Inferior parietal cortex (tissue), 1 donor: ENCODE results near the gene CKAP2L.

Experiments
- DNase-seq: peaks from one replicate; pipeline ENCODE4 v3.0.0-alpha.2; 2016; ENCODE audit errors: extremely low spot score

The CKAP2L gene

DNA sequence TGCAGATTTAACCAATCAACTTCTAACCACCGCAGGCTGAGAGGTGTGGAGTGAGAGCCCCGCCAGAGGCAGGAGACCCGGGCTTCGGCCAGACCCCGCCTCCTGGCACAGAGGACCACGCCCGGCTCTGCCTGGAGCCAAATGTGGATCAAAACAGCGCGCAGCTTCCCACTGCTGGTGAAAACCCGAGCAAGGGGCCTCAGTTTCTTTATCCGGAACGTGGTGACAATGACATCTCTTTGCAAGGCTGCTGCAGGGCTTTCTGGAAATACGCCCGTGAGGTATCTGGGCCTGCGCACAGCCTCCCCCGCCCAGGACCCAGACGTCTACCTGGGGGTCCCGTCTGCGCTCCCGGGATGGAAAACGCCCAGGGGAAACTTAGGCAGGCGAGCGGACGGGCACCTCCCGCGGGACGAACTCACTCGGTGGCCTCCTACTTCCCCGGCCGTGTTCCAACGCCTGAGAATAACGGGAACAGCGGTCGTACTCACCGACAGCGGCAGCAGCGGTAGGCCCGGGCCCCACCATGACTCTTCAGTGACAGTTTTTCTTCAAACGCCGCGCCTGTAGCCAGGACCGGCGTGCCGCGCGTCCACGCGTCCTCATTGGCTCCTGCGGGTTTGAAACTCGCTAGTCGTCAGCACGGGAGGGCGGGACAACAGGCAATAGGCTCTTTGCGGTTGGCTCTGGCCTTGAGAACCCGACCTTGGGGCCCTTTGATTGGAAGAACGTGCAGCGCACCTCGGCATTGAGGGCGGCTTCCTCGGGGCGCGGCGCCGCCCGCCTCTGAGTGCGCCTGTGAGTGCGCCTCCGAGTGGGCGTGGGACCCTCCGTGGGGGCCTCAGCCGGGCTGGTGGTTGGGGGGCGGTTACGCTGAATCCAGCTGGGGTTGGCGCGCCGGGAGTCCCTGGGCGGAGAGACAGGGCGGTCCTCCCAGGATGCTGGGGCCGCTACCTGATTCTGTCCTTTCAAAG is at the start of gene CKAP2L:
Gene CKAP2L, minus strand, starts transcription at position 539 of the 974 bp plus-strand sequence. Its CDS starts 11 bp downstream, at position 528.
- DNase-seq: peak; percentile 97

DNA sequence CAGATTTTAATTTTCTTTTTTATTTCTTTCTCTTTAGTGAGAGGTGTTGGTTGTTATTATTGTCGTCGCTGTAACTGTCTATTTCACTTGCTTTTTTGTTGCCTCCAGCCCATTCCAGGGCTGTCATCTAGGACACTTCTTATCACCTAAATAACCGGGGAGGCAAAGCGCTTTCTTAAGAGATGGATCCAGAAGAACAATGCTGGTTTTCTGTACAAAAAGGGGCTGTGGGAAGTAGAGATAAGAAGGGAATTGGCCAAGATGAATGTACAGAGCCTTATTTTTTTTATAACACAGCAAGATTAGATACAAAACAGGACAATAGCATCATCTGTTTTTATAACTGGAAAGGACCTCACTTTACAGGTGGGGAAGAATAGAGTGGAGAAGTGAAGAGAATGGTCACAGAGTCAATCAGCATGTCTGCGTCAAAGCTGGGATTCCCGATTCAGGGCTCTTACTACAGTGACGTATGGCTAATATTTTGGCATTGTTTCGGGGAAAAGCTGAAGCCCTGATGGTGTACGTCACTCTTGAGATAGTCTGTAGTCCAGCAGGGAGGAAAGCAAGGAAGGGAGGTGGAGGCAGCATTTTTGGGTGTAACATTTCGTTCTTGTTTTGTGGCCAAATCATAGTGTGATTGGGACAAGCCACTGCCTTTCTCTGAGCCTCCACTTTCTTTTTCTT is 49.0 kb upstream of the CKAP2L start:
- no peak for DNase-seq

DNA sequence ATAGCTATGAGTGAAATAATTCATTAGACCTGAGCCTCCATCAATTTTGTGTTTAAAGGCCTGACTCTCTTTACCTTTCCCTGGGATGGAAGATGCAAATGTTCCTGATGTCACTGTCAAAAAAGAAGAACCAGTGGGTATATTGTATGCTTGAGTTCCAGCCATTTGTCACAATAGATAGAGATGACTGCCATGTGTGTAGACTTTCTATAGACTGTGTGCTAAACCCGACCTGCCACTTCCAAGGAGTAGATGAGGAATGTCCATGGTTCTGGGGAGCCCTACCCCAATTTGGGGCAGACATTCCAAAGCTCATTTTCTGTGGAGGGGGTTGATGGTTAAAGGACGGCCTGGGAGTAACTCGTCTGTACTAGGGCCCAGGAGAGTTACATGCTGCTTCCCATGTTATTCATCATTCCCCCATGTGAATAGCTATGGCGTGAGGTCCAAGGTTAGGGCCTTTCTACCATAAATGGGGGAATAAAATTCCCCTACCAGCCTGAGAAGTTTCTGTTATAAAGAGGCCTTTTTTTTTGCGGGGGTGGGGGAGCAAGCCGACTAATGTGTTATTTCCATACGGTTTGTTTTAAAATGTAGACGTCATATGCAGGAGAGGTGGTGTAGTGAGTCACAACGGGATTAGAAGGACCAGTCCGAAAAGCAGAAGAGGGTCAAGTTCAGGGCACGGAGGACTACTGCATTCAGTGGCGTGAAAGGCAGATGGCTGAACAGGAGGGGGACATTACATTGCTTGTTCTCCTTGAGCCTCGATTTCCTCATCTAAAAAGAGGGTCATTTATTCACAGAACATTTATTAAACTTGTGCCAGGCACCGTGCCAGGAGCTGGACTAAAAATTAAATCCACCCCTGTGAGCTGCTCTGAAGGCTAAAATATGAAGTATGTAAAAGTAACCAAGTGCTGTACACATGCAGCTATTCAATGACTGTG is 48.2 kb upstream of the CKAP2L start:
- DNase-seq: no peak

GRCh38 chr2:112811841-112812306 is 47.5 kb upstream of the CKAP2L start:
- no peak for DNase-seq

DNA sequence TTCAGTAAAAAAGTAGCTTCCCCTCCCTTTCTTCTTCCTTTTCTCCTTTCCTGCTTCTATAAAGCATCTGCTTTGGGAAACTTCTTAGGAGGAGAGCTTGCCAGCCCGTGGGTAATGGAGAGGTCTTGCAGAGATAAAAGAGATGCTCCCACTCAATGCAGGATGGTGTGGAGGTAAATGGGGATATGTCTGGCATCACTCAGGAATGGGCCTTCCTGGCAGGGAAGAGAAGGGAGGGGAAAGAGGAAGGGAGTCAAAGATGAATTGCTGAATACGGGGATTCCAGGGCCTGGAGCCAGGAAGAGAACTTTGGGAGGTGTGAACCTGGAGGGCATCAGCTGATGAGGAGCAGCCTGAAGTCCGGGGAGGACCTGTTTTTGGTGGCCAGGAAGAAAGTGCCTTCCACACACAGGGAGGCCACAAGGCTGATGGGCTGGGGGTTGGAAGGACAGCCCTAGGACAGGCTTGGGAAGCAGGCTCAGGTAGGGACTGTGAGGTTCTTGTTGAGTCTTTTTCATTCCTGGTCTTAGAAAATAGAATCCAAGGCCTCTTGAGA is 46.9 kb upstream of the CKAP2L start:
- no peak for DNase-seq

DNA sequence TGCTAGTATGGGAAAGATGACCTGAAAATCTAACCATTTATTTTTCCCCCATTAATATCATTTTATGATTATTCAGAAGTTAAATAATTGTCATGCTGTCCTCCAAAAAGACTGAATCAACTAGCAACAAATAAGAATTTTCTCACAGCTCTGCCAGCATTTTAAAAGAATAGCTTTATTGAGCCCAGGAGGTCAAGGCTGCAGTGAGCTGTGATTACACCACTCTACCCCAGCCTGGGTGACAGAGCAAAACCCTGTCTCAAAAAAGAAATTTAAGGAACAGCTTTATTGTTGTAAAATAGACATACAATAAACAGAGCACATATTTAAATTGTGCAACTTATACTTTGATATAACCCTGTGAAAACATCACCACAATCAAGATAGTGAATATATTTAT is 44.7 kb upstream of the CKAP2L start:
- DNase-seq: no peak

- no peak for DNase-seq
Observed at GRCh38 chr2:112807233-112807807, 42.9 kb upstream of the CKAP2L start.

GRCh38 chr2:112805542-112805941 is 41.1 kb upstream of the CKAP2L start:
- DNase-seq: no peak

DNA sequence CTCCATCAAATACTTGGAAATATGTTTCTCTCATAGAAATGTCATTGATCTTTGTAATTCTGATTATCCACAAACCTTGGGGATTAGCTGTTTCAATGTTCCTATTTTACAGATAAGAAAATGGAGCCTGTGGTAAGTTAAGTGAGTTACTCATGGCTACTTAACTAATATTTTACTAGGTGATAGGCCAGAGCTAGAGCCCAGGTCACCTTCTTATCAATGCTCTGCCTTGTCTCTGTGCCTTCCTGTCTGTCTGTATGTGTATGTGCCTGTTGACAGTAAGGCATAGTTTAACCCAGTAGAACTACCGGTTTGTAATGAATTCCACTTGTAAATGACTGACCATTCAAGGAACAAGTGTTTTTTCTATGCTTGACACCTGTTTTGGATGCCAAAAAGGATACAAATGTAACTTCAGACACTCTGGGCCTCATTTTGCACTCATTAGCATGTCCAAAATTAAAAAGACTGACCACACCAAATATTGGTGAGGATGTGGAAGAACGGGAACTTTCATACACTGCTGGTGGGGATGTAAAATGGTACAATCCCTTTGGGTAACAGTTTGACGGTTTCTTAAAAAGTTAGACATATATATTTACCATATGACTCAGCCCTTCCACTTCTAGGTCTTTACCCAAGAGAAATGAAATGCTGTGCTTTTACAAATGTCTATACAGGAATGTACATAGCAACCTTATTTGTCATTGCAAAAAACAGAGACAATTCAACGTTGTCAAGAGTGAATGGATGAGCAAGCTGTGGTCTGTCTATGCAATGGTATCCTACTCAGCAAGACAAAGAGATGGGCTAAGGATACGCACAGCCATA is 39.5 kb upstream of the CKAP2L start:
- no peak for DNase-seq

DNA sequence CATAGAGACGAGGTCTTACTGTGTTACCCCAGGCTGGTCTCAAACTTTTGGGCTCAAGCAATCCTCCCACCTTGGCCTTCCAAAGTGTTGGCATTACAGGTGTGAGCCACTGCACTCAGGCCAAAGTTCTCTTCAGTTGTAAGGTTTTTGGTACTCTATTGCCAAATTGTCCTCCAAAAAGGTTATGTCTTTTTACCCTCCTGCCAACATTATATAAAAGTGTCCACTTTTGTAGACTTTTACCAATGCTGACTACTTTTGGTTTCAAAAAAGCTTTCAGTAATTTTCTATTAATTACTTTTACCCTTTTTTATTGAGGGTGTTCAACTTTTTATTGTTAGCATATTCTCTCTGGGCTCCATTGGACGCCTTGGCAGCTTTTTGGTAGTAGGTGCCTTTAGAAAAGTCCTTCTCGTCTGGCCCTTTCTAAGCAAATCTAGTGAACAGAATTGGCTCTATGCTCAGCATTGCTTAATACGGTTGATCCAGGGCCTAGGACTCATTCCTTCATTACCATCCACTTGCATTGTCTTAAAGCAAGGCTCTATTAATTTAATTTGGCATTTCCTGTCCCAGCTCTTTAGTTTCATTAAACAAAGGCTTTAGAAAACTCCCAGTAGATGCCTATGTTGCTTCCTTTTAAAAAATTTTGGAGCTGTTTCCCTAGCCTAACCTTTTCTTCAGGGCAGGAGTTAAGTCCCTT is 36.6 kb upstream of the CKAP2L start:
- DNase-seq: no peak

GRCh38 chr2:112798979-112799975 is 34.9 kb upstream of the CKAP2L start:
- DNase-seq: no peak

DNA sequence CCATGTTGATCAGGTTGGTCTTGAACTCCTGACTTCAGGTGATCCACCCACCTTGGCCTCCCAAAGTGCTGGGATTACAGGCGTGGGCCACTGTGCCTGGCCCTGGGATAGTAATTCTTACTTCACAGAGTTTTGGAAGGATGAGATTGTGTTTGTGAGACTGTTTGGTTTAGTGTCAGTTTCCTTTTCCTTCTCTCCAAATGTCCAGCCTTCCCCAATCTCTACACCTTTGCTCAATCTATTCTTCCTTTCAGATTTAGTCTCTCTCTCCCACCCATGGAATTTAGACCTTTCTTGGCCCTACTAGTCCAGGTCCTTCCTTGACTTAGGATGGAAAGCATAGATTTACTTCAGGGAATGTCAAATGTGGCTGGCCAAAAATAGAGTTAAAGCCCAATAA is 32.1 kb upstream of the CKAP2L start:
- DNase-seq: no peak

DNA sequence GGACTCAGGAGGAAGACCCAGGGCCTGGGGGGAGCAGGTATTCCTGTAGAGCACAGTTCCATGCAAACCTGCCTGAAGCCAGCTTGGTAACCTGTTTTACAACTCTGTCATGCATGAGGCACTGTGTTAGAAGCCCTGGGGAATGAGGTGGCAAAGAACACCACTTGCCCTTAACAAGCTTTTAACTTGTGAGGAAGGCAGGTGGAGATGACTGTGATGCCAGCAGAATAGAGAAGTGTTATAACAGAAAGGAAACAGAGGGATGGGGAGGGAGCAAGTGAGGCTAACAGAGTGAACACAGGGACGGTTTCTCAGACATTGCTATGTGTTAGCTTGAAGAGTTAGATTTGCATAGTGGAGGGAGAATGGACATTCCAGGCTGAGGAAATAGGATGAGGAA is 31.4 kb upstream of the CKAP2L start:
- no peak for DNase-seq

- no peak for DNase-seq
Observed at GRCh38 chr2:112794841-112795240, 30.4 kb upstream of the CKAP2L start.

DNA sequence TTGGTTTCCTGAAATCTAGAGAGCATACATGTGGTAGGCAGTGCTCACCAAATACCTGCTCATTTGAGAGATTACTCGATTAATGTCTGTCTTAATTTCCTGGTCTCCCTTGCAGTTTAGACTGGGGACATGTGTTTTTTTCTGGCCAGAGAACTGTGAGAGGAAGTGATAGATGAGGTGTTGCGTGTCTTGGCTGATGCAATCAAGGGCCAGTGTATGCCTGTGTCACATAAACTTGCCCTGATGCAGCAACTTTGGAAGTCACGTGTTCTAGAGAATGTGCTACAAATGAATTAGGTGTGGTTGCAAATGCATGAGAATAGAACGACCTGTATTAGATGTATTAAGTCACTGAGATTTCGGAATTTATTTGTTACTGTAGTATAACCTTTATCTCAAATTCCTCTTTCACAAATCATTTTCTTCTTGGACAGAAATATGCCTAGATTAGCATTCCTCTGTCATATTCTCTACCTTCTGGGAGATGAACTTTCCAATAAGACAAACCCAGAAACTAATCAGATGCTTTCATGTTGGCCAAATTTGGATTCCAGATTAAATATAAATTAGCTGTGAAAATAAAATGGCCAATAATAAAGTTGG is 29.8 kb upstream of the CKAP2L start:
- DNase-seq: peak; percentile 32

DNA sequence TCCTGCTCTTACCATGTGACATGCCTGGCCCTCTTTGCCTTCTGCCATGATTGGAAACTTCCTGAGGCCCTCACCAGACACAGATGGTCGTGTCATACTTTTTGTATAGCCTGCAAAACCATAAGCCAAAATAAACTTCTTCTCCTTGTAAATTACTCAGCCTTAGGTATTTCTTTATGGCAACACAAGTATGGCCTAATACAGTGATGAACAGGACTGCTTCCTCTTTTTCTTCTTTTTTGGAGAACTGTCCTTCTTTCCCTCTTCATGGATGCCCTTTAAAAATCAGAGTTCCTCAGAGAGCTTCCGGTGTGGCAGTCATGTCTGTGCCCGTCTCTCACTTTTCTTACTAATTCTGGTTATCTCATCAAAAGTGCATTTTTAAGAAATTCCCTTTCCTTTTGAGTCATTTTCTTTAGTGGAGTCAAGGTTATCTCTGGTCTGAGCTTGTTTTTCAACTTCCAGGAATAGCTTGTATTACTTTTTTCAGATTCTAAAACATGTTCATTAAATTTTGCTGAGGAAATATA is 29.1 kb upstream of the CKAP2L start:
- no peak for DNase-seq

- DNase-seq: no peak
Observed at GRCh38 chr2:112792419-112792818, 28.0 kb upstream of the CKAP2L start.
